ENCODE data around the gene PITPNM3.

- TF ChIP-seq POLR2A (IDR thresholded peaks at IDR 0.05) = no peak
- TF ChIP-seq CTCF (IDR thresholded peaks at IDR 0.05) = no peak
These were observed 85.4 kb downstream of the PITPNM3 start for GRCh38 chr17:6470751-6471521.
